GM12864 (cell line): ENCODE measurements around the gene KLHL6.
"Not testable (repeated sequence)": the region's sequence is repeated elsewhere in the genome, so short reads cannot be mapped to it uniquely, and the experiment has no call there.

Source experiments
- DNase-seq: peaks from one replicate; pipeline ENCODE4 v3.0.0-alpha.2; 2011; ENCODE audit warnings: low read depth
- H3K4me3 ChIP-seq: 2 replicates; pipeline ENCODE4 v1.5.1; 2011; ENCODE audit warnings: mild to moderate bottlenecking, low read depth, low read length, control low read depth
- TF ChIP-seq, protein P1 (sequence below): IDR thresholded peaks from 2 replicates; pipeline ENCODE4 v1.5.1; 2011; ENCODE audit warnings: low read depth, mild to moderate bottlenecking, moderate library complexity, low read length, control low read depth, inconsistent platforms; ENCODE audit errors: missing control alignments

The KLHL6 gene

DNA sequence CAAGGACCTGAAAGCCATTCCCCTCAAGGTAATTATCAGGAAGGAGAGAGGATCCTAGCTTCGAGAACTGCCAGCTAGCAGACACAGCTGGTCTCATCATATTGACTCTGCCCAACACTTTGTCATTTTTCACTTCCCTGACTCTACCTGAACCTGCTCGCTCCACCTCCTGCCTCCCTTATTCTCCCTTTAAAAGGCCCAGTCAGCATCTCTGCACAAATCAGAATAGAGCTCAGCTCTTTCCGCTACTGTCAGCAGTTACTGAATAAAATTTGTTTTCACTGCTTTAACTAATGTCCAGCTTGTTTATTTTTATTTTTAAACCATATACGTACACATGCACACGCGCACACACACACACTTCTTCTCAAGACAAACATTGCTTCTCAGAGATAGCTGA, 69.9 kb downstream of the KLHL6 start:
- DNase-seq, result no peak
- H3K4me3 ChIP-seq, result no peak overlapping the region
- TF ChIP-seq, protein P1, sequence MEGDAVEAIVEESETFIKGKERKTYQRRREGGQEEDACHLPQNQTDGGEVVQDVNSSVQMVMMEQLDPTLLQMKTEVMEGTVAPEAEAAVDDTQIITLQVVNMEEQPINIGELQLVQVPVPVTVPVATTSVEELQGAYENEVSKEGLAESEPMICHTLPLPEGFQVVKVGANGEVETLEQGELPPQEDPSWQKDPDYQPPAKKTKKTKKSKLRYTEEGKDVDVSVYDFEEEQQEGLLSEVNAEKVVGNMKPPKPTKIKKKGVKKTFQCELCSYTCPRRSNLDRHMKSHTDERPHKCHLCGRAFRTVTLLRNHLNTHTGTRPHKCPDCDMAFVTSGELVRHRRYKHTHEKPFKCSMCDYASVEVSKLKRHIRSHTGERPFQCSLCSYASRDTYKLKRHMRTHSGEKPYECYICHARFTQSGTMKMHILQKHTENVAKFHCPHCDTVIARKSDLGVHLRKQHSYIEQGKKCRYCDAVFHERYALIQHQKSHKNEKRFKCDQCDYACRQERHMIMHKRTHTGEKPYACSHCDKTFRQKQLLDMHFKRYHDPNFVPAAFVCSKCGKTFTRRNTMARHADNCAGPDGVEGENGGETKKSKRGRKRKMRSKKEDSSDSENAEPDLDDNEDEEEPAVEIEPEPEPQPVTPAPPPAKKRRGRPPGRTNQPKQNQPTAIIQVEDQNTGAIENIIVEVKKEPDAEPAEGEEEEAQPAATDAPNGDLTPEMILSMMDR, result no peak

DNA sequence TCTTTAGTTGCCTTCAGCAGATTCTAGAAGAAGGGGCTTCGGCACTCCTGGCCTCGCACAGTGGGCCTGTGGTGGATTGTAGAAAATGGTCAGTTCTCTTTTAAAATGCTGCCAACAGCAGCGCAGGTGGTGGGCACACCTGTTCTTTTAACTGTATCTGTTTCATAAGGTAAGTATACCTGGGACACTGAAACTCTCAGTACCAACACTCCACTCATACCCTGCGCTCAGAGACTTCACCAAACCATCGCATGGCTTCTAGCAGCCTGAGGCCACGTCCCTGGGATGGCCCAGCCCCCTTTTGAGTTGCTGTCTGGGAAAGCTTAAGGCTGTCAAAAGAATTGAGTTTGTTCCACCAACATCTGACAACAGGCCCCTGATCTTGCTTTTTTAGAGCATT, 70.4 kb downstream of the KLHL6 start:
- no peak overlapping the region for H3K4me3 ChIP-seq
- TF ChIP-seq, protein P1, result no peak
- DNase-seq, result no peak

DNA sequence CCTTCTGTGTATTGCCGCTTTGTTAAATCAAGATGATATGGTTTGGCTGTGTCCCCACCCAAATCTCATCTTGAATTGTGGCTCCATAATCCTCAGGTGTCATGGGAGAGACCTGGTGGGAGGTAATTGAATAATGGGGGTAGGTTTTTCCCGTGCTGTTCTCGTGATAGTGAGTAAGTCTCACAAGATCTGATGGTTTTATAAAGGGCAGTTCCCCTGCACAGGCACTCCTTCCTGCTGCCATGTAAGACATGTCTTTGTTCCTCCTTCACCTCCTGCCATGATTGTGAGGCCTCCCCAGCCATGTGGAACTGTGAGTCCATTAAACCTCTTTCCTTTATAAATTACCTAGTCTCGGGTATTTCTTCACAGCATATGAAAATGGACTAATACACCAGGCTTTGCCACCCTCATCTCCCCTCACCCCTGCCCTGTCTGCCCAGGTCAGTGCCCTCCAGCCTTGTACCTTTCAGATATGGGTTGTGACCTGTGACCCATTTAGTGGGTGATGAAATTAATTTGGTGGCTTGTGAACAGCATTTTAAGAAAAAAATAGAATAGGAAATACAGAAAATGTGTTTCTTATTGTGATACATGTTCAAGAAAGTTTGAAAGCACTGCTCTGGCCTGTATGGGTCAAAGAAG, 71.0 kb downstream of the KLHL6 start:
- TF ChIP-seq, protein P1, result no peak
- no peak overlapping the region for H3K4me3 ChIP-seq
- DNase-seq, result no peak

DNA sequence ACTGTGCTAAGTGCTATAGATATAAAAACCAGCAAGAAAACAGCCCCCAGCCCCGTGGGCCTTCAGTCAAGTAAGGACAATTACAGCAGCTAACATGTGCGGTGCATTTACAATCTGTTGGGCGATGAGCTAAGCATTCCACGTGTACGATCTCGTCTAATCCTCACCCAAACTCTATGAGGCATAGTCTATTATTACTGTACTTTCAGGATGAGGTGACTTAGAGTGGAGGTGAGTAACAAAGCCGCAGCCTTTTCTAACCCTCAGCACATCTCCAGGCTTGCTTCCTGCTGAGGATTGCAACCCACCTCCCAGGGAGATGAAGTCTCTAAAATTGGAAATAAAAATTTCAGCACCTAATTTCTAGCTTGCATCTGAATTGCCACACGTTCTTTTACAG, 73.9 kb downstream of the KLHL6 start:
- TF ChIP-seq, protein P1, result no peak
- DNase-seq, result no peak
- no peak overlapping the region for H3K4me3 ChIP-seq

DNA sequence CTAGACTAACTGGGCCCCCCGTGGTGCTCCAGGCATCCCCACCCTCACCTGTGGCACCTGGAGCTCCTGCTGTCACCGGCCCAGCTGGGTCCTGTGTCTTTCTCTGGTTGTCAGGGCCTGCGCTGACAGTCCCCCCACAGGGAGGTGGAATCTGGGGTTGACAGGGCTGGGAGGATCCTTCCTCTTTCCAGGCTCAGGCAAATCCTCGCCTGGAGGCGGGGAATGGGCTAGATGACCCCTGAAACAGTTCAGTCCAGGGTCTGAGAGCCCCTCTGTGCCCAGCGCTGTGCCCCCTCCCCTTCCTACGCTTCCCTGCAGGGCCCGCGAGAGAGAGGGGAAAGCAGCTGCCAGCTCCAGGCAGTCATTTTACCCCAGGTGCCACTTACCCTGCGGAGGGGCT, 77.0 kb downstream of the KLHL6 start:
- TF ChIP-seq, protein P1, result no peak
- no peak for DNase-seq
- H3K4me3 ChIP-seq, result no peak overlapping the region

DNA sequence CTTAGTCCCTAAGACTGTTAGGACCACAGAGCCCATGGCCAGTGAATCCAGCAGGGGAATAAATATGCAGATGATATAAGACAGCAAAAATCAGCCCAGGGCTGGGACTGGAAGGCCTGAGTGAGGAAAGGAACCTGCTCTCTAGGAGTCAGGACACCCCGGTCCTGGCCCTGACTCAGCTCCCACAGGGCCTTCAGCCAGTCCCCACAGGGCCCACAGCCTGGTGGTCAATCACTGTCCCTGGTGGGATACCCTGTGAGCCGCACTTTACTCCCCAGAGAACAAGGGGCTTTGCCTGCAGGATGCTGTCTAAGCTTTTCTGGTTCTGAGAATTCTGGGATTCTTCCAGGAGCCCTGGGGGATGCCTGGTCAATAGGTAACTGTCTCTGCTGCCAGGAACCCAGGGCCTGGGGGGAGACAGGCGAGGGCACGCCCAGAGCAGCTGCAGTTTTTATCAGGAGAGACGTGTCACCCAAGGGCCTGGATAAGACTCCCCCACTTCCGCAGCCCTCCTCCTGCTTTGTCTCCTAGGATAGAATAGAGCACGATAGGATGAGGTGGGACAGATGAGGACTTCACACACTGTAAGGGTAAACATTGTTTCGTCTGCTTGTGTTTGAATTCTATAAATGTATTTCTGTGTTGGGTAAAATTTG, 77.6 kb downstream of the KLHL6 start:
- TF ChIP-seq, protein P1, result no peak
- H3K4me3 ChIP-seq, result no peak overlapping the region
- no peak for DNase-seq

DNA sequence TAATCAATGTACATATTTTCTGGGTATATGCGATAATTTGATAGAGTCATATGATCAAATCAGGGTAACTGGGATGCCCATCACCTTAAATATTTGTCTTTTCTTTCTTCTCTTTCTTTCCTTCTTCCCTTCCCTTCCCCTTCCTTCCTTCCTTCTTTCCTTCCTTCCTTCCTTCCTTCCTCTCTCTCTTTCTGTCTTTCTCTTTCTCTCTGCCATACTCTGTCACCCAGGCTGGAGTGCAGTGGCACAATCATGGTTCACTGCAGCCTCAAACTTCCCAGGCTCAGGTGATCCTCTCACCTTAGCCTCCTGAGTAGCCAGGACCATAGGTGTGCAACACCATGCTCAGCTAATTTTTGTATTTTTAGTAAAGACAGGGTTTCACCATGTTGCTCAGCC, 79.7 kb downstream of the KLHL6 start:
- not testable (repeated sequence) for H3K4me3 ChIP-seq, DNase-seq
